HCT116 (cell line): ENCODE measurements around the gene AGAP2. TPM values are rescaled to one million over a fixed set of nuclear protein-coding genes. Genes with fewer than 3 reads are reported as not detected.

Experiments
- ATAC-seq: fragments of 200-7000 bp; cut with Tn5 transposase; 2 replicates; pipeline ENCODE4 v1.9.1; 2020; ENCODE audit warnings: mild to moderate bottlenecking, moderate library complexity
- BruUV-seq: library from RNA; stranded (reverse); fragments of 400-500 nt; replicated peaks from 2 replicates; lab custom pipeline; 2021; lab: Mats Ljungman, UMichigan
- CTCF ChIA-PET: fragments of 300-600 bp; sonication (Branson Sonifier 250); formaldehyde crosslinking; loops from one replicate; lab custom pipeline; 2021; ENCODE audit warnings: antibody characterized with exemption; lab: Charles Lee
- POLR2A ChIA-PET: fragments of 300-600, 350-600 bp; sonication (Branson Sonifier 250); formaldehyde crosslinking; loops from one replicate; lab custom pipeline; 2021; ENCODE audit warnings: antibody characterized with exemption; lab: Charles Lee
- RAD21 ChIA-PET, 2 experiments: fragments of 300-600 bp; sonication (Branson Sonifier 250); formaldehyde crosslinking; loops; one replicate each; lab custom pipeline; 2023; ENCODE audit warnings: low total read pairs in 2 of 2; ENCODE audit not compliant: uncharacterized antibody in 2 of 2, unreplicated experiment in 2 of 2, low non-redundant PET in 1 of 2; lab: Charles Lee
- DNase-seq: peaks from one replicate; pipeline ENCODE4 v3.0.0-alpha.2; 2010; ENCODE audit warnings: low read depth, low spot score
- H2AFZ ChIP-seq: fragments of 200-600 bp; shearing (Covaris generic), sonication (generic); 2 replicates; pipeline ENCODE4 v1.6.1; 2017; ENCODE audit warnings: low read depth, mixed run types, mixed read lengths, antibody characterized with exemption, low read length; ENCODE audit not compliant: poor library complexity, severe bottlenecking
- H3K27ac ChIP-seq: 2 replicates; pipeline ENCODE4 v1.5.1; 2012; ENCODE audit warnings: low read depth, low read length
- H3K27me3 ChIP-seq: fragments of 200-600 bp; sonication (generic); 2 replicates; pipeline ENCODE4 v1.6.1; 2016; ENCODE audit warnings: mixed run types, low read length, mixed read lengths; ENCODE audit not compliant: insufficient read depth
- H3K36me3 ChIP-seq, 2 experiments: fragments of 200-500 bp in 1 of 2; fragments of 200-600 bp in 1 of 2; sonication (Bioruptor generic) in 1 of 2; sonication (generic) in 1 of 2; 2 replicates each; pipeline versions ENCODE4 v1.5.1 to v1.6.1; 2014 to 2016; ENCODE audit warnings: low read length in 2 of 2, inconsistent platforms in 1 of 2, mixed read lengths in 1 of 2, mixed run types in 1 of 2; ENCODE audit not compliant: insufficient read depth in 2 of 2, control insufficient read depth in 1 of 2
- H3K4me1 ChIP-seq, 2 experiments: fragments of 200-600 bp in 1 of 2; sonication (generic) in 1 of 2; 2 replicates each; pipeline versions ENCODE4 v1.5.1 to v1.6.1; 2012 to 2017; ENCODE audit warnings: low read length in 2 of 2, inconsistent platforms in 1 of 2, mild to moderate bottlenecking in 1 of 2, mixed read lengths in 1 of 2, mixed run types in 1 of 2, moderate library complexity in 1 of 2; ENCODE audit not compliant: insufficient read depth in 2 of 2, control insufficient read depth in 1 of 2
- H3K4me2 ChIP-seq: fragments of 200-600 bp; sonication (generic); 2 replicates; pipeline ENCODE4 v1.6.1; 2017; ENCODE audit warnings: mixed run types, low read length, mixed read lengths
- H3K4me3 ChIP-seq, 2 experiments: fragments of 200-600 bp in 1 of 2; sonication (generic) in 1 of 2; replicated peaks in 1 of 2; 2 replicates each; pipeline ENCODE4 v1.5.1; 2011 to 2016; ENCODE audit warnings: low read length in 2 of 2, control low read depth in 1 of 2, low read depth in 1 of 2, mild to moderate bottlenecking in 1 of 2, mixed read lengths in 1 of 2, mixed run types in 1 of 2
- H3K79me2 ChIP-seq: fragments of 200-600 bp; sonication (generic); 2 replicates; pipeline ENCODE4 v1.6.1; 2017; ENCODE audit warnings: mild to moderate bottlenecking, mixed run types, low read length, moderate library complexity, mixed read lengths; ENCODE audit not compliant: insufficient read depth
- H3K9ac ChIP-seq: fragments of 200-600 bp; sonication (generic); 2 replicates; pipeline ENCODE4 v1.6.1; 2016; ENCODE audit warnings: low read length, mixed read lengths
- H3K9me2 ChIP-seq: fragments of 200-600 bp; sonication (generic), shearing (Covaris generic); 2 replicates; pipeline ENCODE4 v1.6.1; 2017; ENCODE audit warnings: mixed run types, mild to moderate bottlenecking, moderate library complexity; ENCODE audit not compliant: insufficient read depth
- H3K9me3 ChIP-seq, 2 experiments: fragments of 200-500 bp in 1 of 2; fragments of 200-600 bp in 1 of 2; sonication (Bioruptor generic) in 1 of 2; sonication (generic) in 1 of 2; 2 replicates each; pipeline ENCODE4 v1.6.1; 2014 to 2017; ENCODE audit warnings: low read length in 2 of 2, mixed read lengths in 2 of 2, inconsistent platforms in 1 of 2, low read depth in 1 of 2, mild to moderate bottlenecking in 1 of 2, mixed run types in 1 of 2, moderate library complexity in 1 of 2; ENCODE audit not compliant: control insufficient read depth in 1 of 2, insufficient read depth in 1 of 2
- H4K20me1 ChIP-seq: fragments of 200-600 bp; sonication (generic), shearing (Covaris generic); 2 replicates; pipeline ENCODE4 v1.6.1; 2017; ENCODE audit warnings: mixed run types, mild to moderate bottlenecking, moderate library complexity; ENCODE audit not compliant: insufficient read depth
- CBX3 ChIP-seq: IDR thresholded peaks from 2 replicates; pipeline ENCODE4 v1.6.1; 2012; ENCODE audit warnings: low read depth
- CEBPB ChIP-seq: IDR thresholded peaks from 2 replicates; pipeline ENCODE4 v1.6.1; 2012; ENCODE audit warnings: low read depth
- EGR1 ChIP-seq: IDR thresholded peaks from 2 replicates; pipeline ENCODE4 v1.6.1; 2012; ENCODE audit warnings: low read depth
- ELF1 ChIP-seq: IDR thresholded peaks from 2 replicates; pipeline ENCODE4 v1.6.1; 2012; ENCODE audit warnings: low read depth, borderline replicate concordance
- EZH2 ChIP-seq: fragments of 200-600 bp; sonication (generic); IDR thresholded peaks from 2 replicates; pipeline ENCODE4 v1.6.1; 2017; ENCODE audit warnings: antibody characterized with exemption, mixed run types
- EZH2phosphoT487 ChIP-seq: fragments of 200-600 bp; IDR thresholded peaks from 2 replicates; pipeline ENCODE4 v1.6.1; 2018; ENCODE audit warnings: antibody characterized with exemption, borderline replicate concordance
- FOSL1 ChIP-seq: IDR thresholded peaks from 2 replicates; pipeline ENCODE4 v1.6.1; 2012; ENCODE audit warnings: low read depth
- JUND ChIP-seq: IDR thresholded peaks from 2 replicates; pipeline ENCODE4 v1.6.1; 2012
- MAX ChIP-seq: IDR thresholded peaks from 2 replicates; pipeline ENCODE4 v1.6.1; 2012
- POLR2A ChIP-seq: IDR thresholded peaks from 2 replicates; pipeline ENCODE4 v1.7.0; 2011; ENCODE audit warnings: borderline replicate concordance; ENCODE audit not compliant: insufficient read depth, insufficient read length; ENCODE audit errors: extremely low read depth
- POLR2AphosphoS5 ChIP-seq: IDR thresholded peaks from 2 replicates; pipeline ENCODE4 v1.6.1; 2011; ENCODE audit warnings: mild to moderate bottlenecking, low read depth, low read length, moderate library complexity
- RAD21 ChIP-seq: IDR thresholded peaks from 2 replicates; pipeline ENCODE4 v1.6.1; 2012; ENCODE audit warnings: low read depth, mild to moderate bottlenecking
- SP1 ChIP-seq: IDR thresholded peaks from 2 replicates; pipeline ENCODE4 v1.6.1; 2012; ENCODE audit warnings: low read depth
- TCF7L2 ChIP-seq: IDR thresholded peaks from 2 replicates; pipeline ENCODE4 v1.7.0; 2011; ENCODE audit warnings: borderline replicate concordance, inconsistent platforms; ENCODE audit not compliant: insufficient read depth, insufficient read length; ENCODE audit errors: extremely low read depth
- YY1 ChIP-seq: IDR thresholded peaks from 2 replicates; pipeline ENCODE4 v1.6.1; 2011; ENCODE audit warnings: low read length, low read depth, moderate library complexity, mild to moderate bottlenecking; ENCODE audit not compliant: insufficient replicate concordance; ENCODE audit errors: extremely low read depth
- ZFX ChIP-seq: fragments of 450-650 bp; IDR thresholded peaks from 2 replicates; pipeline ENCODE4 v1.6.1; 2017
- ZNF274 ChIP-seq: fragments of 200-500 bp; sonication (Bioruptor generic); IDR thresholded peaks from 2 replicates; pipeline ENCODE4 v1.6.1; 2014; ENCODE audit warnings: mild to moderate bottlenecking, low read depth, low read length, inconsistent platforms
- intact Hi-C: fragments of 100-400 bp; cut with micrococcal nuclease; formaldehyde crosslinking; loops from 2 replicates; pipeline ENCODE4 v1.10.0; 2022
- total RNA-seq: library from RNA; stranded (reverse); gene quantifications from one replicate; pipeline ENCODE4 v1.2.1, GENCODE V29; 2021; ENCODE audit not compliant: unreplicated experiment
- TF ChIP-seq, protein P1 (sequence below): IDR thresholded peaks from 2 replicates; pipeline ENCODE4 v1.6.1; 2011; ENCODE audit warnings: mild to moderate bottlenecking, low read length, moderate library complexity; ENCODE audit not compliant: insufficient replicate concordance; ENCODE audit errors: extremely low read depth
- TF ChIP-seq, protein P2 (sequence below): IDR thresholded peaks from 2 replicates; pipeline ENCODE4 v1.6.1; 2012; ENCODE audit warnings: low read depth

Gene AGAP2
- total RNA-seq, 1 experiment from 2014 or later: 15.8 TPM

GRCh38 chr12:57732726-57733593 is 5.6 kb downstream of the AGAP2 start:
- intact Hi-C loops: no loop called here

More at GRCh38 chr12:57732726-57733593, 5.6 kb downstream of the AGAP2 start:
- no peak overlapping the region for H2AFZ ChIP-seq
- no TSS peak for BruUV-seq
- ChIA-PET RAD21 (no interaction called here), CTCF (no interaction called here), POLR2A (no interaction called here)
- H3K27ac ChIP-seq: no peak overlapping the region
- no peak overlapping the region for H3K9ac ChIP-seq
- no peak overlapping the region for H3K4me2 ChIP-seq
- ATAC-seq (no peak), DNase-seq (no peak)
- no peaks in the 10 kb centered on the region for H3K9me3 ChIP-seq
- no peaks in the 10 kb centered on the region for H3K27me3 ChIP-seq
- no peaks in the 10 kb centered on the region for H4K20me1 ChIP-seq
- TF ChIP-seq CBX3: no peak
- TF ChIP-seq SP1: no peak
- TF ChIP-seq EGR1: no peak
- TF ChIP-seq MAX: no peak
- TF ChIP-seq POLR2AphosphoS5: no peak
- TF ChIP-seq RAD21: no peak
- no peak for TF ChIP-seq ZFX
- TF ChIP-seq JUND: no peak
- TF ChIP-seq EZH2: no peak
- TF ChIP-seq FOSL1: no peak
- TF ChIP-seq TCF7L2: no peak
- TF ChIP-seq YY1: no peak
- no peak for TF ChIP-seq EZH2phosphoT487
- TF ChIP-seq, protein P1, sequence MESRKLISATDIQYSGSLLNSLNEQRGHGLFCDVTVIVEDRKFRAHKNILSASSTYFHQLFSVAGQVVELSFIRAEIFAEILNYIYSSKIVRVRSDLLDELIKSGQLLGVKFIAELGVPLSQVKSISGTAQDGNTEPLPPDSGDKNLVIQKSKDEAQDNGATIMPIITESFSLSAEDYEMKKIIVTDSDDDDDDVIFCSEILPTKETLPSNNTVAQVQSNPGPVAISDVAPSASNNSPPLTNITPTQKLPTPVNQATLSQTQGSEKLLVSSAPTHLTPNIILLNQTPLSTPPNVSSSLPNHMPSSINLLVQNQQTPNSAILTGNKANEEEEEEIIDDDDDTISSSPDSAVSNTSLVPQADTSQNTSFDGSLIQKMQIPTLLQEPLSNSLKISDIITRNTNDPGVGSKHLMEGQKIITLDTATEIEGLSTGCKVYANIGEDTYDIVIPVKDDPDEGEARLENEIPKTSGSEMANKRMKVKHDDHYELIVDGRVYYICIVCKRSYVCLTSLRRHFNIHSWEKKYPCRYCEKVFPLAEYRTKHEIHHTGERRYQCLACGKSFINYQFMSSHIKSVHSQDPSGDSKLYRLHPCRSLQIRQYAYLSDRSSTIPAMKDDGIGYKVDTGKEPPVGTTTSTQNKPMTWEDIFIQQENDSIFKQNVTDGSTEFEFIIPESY: no peak
- no peak for TF ChIP-seq ELF1
- no peak for TF ChIP-seq POLR2A
- no peak for TF ChIP-seq CEBPB
- TF ChIP-seq ZNF274: no peak
- TF ChIP-seq, protein P2, sequence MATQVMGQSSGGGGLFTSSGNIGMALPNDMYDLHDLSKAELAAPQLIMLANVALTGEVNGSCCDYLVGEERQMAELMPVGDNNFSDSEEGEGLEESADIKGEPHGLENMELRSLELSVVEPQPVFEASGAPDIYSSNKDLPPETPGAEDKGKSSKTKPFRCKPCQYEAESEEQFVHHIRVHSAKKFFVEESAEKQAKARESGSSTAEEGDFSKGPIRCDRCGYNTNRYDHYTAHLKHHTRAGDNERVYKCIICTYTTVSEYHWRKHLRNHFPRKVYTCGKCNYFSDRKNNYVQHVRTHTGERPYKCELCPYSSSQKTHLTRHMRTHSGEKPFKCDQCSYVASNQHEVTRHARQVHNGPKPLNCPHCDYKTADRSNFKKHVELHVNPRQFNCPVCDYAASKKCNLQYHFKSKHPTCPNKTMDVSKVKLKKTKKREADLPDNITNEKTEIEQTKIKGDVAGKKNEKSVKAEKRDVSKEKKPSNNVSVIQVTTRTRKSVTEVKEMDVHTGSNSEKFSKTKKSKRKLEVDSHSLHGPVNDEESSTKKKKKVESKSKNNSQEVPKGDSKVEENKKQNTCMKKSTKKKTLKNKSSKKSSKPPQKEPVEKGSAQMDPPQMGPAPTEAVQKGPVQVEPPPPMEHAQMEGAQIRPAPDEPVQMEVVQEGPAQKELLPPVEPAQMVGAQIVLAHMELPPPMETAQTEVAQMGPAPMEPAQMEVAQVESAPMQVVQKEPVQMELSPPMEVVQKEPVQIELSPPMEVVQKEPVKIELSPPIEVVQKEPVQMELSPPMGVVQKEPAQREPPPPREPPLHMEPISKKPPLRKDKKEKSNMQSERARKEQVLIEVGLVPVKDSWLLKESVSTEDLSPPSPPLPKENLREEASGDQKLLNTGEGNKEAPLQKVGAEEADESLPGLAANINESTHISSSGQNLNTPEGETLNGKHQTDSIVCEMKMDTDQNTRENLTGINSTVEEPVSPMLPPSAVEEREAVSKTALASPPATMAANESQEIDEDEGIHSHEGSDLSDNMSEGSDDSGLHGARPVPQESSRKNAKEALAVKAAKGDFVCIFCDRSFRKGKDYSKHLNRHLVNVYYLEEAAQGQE: no peak
- no peaks in the 10 kb centered on the region for H3K9me2 ChIP-seq
- no peaks in the 10 kb centered on the region for H3K4me1 ChIP-seq
- H3K4me3 ChIP-seq: no peak overlapping the region
- peaks cover 0 to 15% of the 10 kb centered on the region in 2 experiments; a peak in 3 of 4 replicates for H3K36me3 ChIP-seq
- H3K79me2 ChIP-seq: no peaks in the 10 kb centered on the region
